Measurements from ENCODE around the gene MICA.
"Not testable (repeated sequence)": the region's sequence is repeated elsewhere in the genome, so short reads cannot be mapped to it uniquely, and the experiment has no call there.

Gene MICA

GRCh38 chr6:31386099-31386498 is 17.3 kb upstream of the MICA start:
- no peak overlapping the region for H2AFZ ChIP-seq (ENCODE audit: low read depth, low read length, severe bottlenecking)
- no peaks in the 10 kb centered on the region for H3K27me3 ChIP-seq (ENCODE audit: low read length)
- no peaks in the 10 kb centered on the region for H3F3A ChIP-seq (ENCODE audit: insufficient read depth)

GRCh38 chr6:31386977-31387376 is 16.4 kb upstream of the MICA start:
- H4K20me1 ChIP-seq (ENCODE audit: low read depth, low read length), result no peaks in the 10 kb centered on the region
- no peak overlapping the region for H3K4me2 ChIP-seq (ENCODE audit: low read depth, low read length, poor library complexity, severe bottlenecking)
- H3K36me3 ChIP-seq (ENCODE audit: low read length), result no peaks in the 10 kb centered on the region
- H3K4me3 ChIP-seq (ENCODE audit: insufficient read depth, low read length, poor library complexity, severe bottlenecking), result no peak overlapping the region
- no peaks in the 10 kb centered on the region for H3K9me3 ChIP-seq (ENCODE audit: insufficient read depth, low read length)
- H3K27ac ChIP-seq (ENCODE audit: low read depth, low read length), result no peak overlapping the region
- no peaks in the 10 kb centered on the region for H3F3A ChIP-seq (ENCODE audit: insufficient read depth)
- H3K9ac ChIP-seq (ENCODE audit: low read length), result no peak overlapping the region
- no peak for TF ChIP-seq CTCF (IDR thresholded peaks at IDR 0.05; ENCODE audit: insufficient read depth, low read length, poor library complexity, severe bottlenecking)
- TF ChIP-seq EZH2phosphoT487 (conservative IDR thresholded peaks at IDR 0.05; ENCODE audit: low read length), result no peak
- H3K79me2 ChIP-seq (ENCODE audit: insufficient read depth, low read length), result no peaks in the 10 kb centered on the region
- no peaks in the 10 kb centered on the region for H3K9me2 ChIP-seq (replicated peaks; ENCODE audit: insufficient read depth, low read length)
- no peaks in the 10 kb centered on the region for H3K27me3 ChIP-seq (ENCODE audit: low read length)
- no peak overlapping the region for H2AFZ ChIP-seq (ENCODE audit: low read depth, low read length, severe bottlenecking)

More at GRCh38 chr6:31386099-31386498, 17.3 kb upstream of the MICA start:
- Histone ChIP-seq H3K9me2 (replicated peaks; ENCODE audit: insufficient read depth, low read length) (no peaks in the 10 kb centered on the region), H3K4me3 (ENCODE audit: insufficient read depth, low read length, poor library complexity, severe bottlenecking) (no peak overlapping the region), H3K4me2 (ENCODE audit: low read depth, low read length, poor library complexity, severe bottlenecking) (no peak overlapping the region), H3K9ac (ENCODE audit: low read length) (no peak overlapping the region), H3K36me3 (ENCODE audit: low read length) (no peaks in the 10 kb centered on the region), H3K79me2 (ENCODE audit: insufficient read depth, low read length) (no peaks in the 10 kb centered on the region), H3K27ac (ENCODE audit: low read depth, low read length) (no peak overlapping the region), H3K9me3 (ENCODE audit: insufficient read depth, low read length) (no peaks in the 10 kb centered on the region), H4K20me1 (ENCODE audit: low read depth, low read length) (no peaks in the 10 kb centered on the region)
- TF ChIP-seq CTCF (IDR thresholded peaks at IDR 0.05; ENCODE audit: insufficient read depth, low read length, poor library complexity, severe bottlenecking), result no peak
- TF ChIP-seq EZH2phosphoT487 (conservative IDR thresholded peaks at IDR 0.05; ENCODE audit: low read length), result no peak

- not testable (repeated sequence) for H3F3A ChIP-seq (ENCODE audit: insufficient read depth); H3K4me2 ChIP-seq (ENCODE audit: low read depth, low read length, poor library complexity, severe bottlenecking); H3K79me2 ChIP-seq (ENCODE audit: insufficient read depth, low read length); H3K9ac ChIP-seq (ENCODE audit: low read length); H2AFZ ChIP-seq (ENCODE audit: low read depth, low read length, severe bottlenecking); H3K9me3 ChIP-seq (ENCODE audit: insufficient read depth, low read length); H3K9me2 ChIP-seq (replicated peaks; ENCODE audit: insufficient read depth, low read length); H3K27ac ChIP-seq (ENCODE audit: low read depth, low read length); H3K27me3 ChIP-seq (ENCODE audit: low read length); H3K4me3 ChIP-seq (ENCODE audit: insufficient read depth, low read length, poor library complexity, severe bottlenecking); H4K20me1 ChIP-seq (ENCODE audit: low read depth, low read length); H3K36me3 ChIP-seq (ENCODE audit: low read length)
Observed at GRCh38 chr6:31388916-31389801, 14.2 kb upstream of the MICA start.

GRCh38 chr6:31389802-31390132 is 13.6 kb upstream of the MICA start:
- H2AFZ ChIP-seq (ENCODE audit: low read depth, low read length, severe bottlenecking); H3F3A ChIP-seq (ENCODE audit: insufficient read depth); H3K9me2 ChIP-seq (replicated peaks; ENCODE audit: insufficient read depth, low read length); H4K20me1 ChIP-seq (ENCODE audit: low read depth, low read length); H3K27ac ChIP-seq (ENCODE audit: low read depth, low read length); H3K9ac ChIP-seq (ENCODE audit: low read length); H3K36me3 ChIP-seq (ENCODE audit: low read length); H3K4me3 ChIP-seq (ENCODE audit: insufficient read depth, low read length, poor library complexity, severe bottlenecking); H3K4me2 ChIP-seq (ENCODE audit: low read depth, low read length, poor library complexity, severe bottlenecking); H3K27me3 ChIP-seq (ENCODE audit: low read length); H3K79me2 ChIP-seq (ENCODE audit: insufficient read depth, low read length); H3K9me3 ChIP-seq (ENCODE audit: insufficient read depth, low read length): not testable (repeated sequence)
